Parathyroid adenoma (tissue), 2 donors: ENCODE results near the gene MEGF10.

Experiments used
- H2AFZ ChIP-seq: fragments of 300-600 bp; sonication (generic); one replicate; pipeline ENCODE4 v1.7.0; 2017; ENCODE audit warnings: antibody characterized with exemption, mild to moderate bottlenecking
- H3K27ac ChIP-seq: fragments of 300-600 bp; sonication (generic); one replicate; pipeline ENCODE4 v1.7.0; 2017
- H3K27me3 ChIP-seq: fragments of 300-600 bp; sonication (generic); one replicate; pipeline ENCODE4 v1.7.0; 2017; ENCODE audit warnings: low read length; ENCODE audit not compliant: control insufficient read depth, insufficient read depth
- H3K36me3 ChIP-seq: fragments of 300-600 bp; sonication (generic); one replicate; pipeline ENCODE4 v1.7.0; 2017; ENCODE audit warnings: low read length; ENCODE audit not compliant: control insufficient read depth, insufficient read depth
- H3K4me1 ChIP-seq: fragments of 300-600 bp; sonication (generic); one replicate; pipeline ENCODE4 v1.7.0; 2017; ENCODE audit warnings: control low read depth
- H3K4me2 ChIP-seq: fragments of 300-600 bp; sonication (generic); one replicate; pipeline ENCODE4 v1.7.0; 2017; ENCODE audit warnings: low read length
- H3K4me3 ChIP-seq: fragments of 300-600 bp; sonication (generic); one replicate; pipeline ENCODE4 v1.7.0; 2017; ENCODE audit warnings: low read depth, low read length
- H3K79me2 ChIP-seq: fragments of 300-600 bp; sonication (generic); one replicate; pipeline ENCODE4 v1.7.0; 2017; ENCODE audit warnings: control low read depth
- H3K9ac ChIP-seq: fragments of 300-600 bp; sonication (generic); one replicate; pipeline ENCODE4 v1.7.0; 2017; ENCODE audit warnings: mild to moderate bottlenecking
- H3K9me3 ChIP-seq: fragments of 300-600 bp; sonication (generic); one replicate; pipeline ENCODE4 v1.7.0; 2017; ENCODE audit warnings: low read length; ENCODE audit not compliant: control insufficient read depth
- CTCF ChIP-seq: fragments of 300-600 bp; sonication (generic); IDR thresholded peaks from one replicate; pipeline ENCODE4 v1.7.0; 2017; ENCODE audit warnings: antibody characterized with exemption, mild to moderate bottlenecking
- donor health status: primary hyperparathyroidism.

Gene MEGF10

GRCh38 chr5:127358284-127358683 is 67.7 kb downstream of the MEGF10 start:
- no peak overlapping the region for H3K4me3 ChIP-seq
- no peaks in the 10 kb centered on the region for H3K36me3 ChIP-seq
- no peak overlapping the region for H3K4me2 ChIP-seq
- no peak for TF ChIP-seq CTCF
- H3K9me3 ChIP-seq: no peaks in the 10 kb centered on the region
- H3K27me3 ChIP-seq: no peaks in the 10 kb centered on the region
- no peak overlapping the region for H3K9ac ChIP-seq
- no peaks in the 10 kb centered on the region for H3K79me2 ChIP-seq
- no peak overlapping the region for H3K27ac ChIP-seq
- no peaks in the 10 kb centered on the region for H3K4me1 ChIP-seq
- H2AFZ ChIP-seq: no peak overlapping the region

GRCh38 chr5:127358740-127359139 is 68.1 kb downstream of the MEGF10 start:
- Histone ChIP-seq H3K4me2 (no peak overlapping the region), H3K4me1 (no peaks in the 10 kb centered on the region), H3K9me3 (no peaks in the 10 kb centered on the region), H2AFZ (no peak overlapping the region), H3K27me3 (no peaks in the 10 kb centered on the region), H3K9ac (no peak overlapping the region), H3K79me2 (no peaks in the 10 kb centered on the region), H3K27ac (no peak overlapping the region), H3K36me3 (no peaks in the 10 kb centered on the region), H3K4me3 (no peak overlapping the region)
- no peak for TF ChIP-seq CTCF

- H2AFZ ChIP-seq: no peak overlapping the region
- no peak overlapping the region for H3K27ac ChIP-seq
- no peaks in the 10 kb centered on the region for H3K9me3 ChIP-seq
- H3K36me3 ChIP-seq: no peaks in the 10 kb centered on the region
- no peak for TF ChIP-seq CTCF
- no peaks in the 10 kb centered on the region for H3K4me1 ChIP-seq
- H3K4me3 ChIP-seq: no peak overlapping the region
- no peaks in the 10 kb centered on the region for H3K79me2 ChIP-seq
- no peak overlapping the region for H3K9ac ChIP-seq
- H3K27me3 ChIP-seq: no peaks in the 10 kb centered on the region
- H3K4me2 ChIP-seq: no peak overlapping the region
Measured at GRCh38 chr5:127359502-127359901, 68.9 kb downstream of the MEGF10 start.

- Histone ChIP-seq H3K27ac (no peak overlapping the region), H3K79me2 (no peaks in the 10 kb centered on the region), H3K9me3 (no peaks in the 10 kb centered on the region), H3K9ac (no peak overlapping the region), H3K27me3 (no peaks in the 10 kb centered on the region), H3K36me3 (no peaks in the 10 kb centered on the region), H3K4me2 (no peak overlapping the region), H2AFZ (no peak overlapping the region), H3K4me1 (no peaks in the 10 kb centered on the region), H3K4me3 (no peak overlapping the region)
- no peak for TF ChIP-seq CTCF
Measured at GRCh38 chr5:127363403-127363802, 72.8 kb downstream of the MEGF10 start.

GRCh38 chr5:127367029-127367428 is 76.4 kb downstream of the MEGF10 start:
- no peaks in the 10 kb centered on the region for H3K79me2 ChIP-seq
- no peak for TF ChIP-seq CTCF
- no peaks in the 10 kb centered on the region for H3K36me3 ChIP-seq
- no peaks in the 10 kb centered on the region for H3K9me3 ChIP-seq
- H3K4me1 ChIP-seq: no peaks in the 10 kb centered on the region
- no peak overlapping the region for H3K4me3 ChIP-seq
- no peaks in the 10 kb centered on the region for H3K27me3 ChIP-seq
- no peak overlapping the region for H2AFZ ChIP-seq
- no peak overlapping the region for H3K4me2 ChIP-seq
- H3K27ac ChIP-seq: no peak overlapping the region
- H3K9ac ChIP-seq: no peak overlapping the region
